BLaER1 treated with 17β-estradiol and CSF1 and Interleukin-3, amounts not matched to agents 10 nM and 100 nM (cell line): ENCODE data around the gene DNAH3.

Experiments
- H3K27ac ChIP-seq, 11 experiments: shearing (Covaris generic); formaldehyde crosslinking; 2 replicates each; pipeline ENCODE4 v1.8.1; 2022
- H3K27me3 ChIP-seq, 11 experiments: shearing (Covaris generic); formaldehyde crosslinking; 2 replicates each; pipeline ENCODE4 v1.8.1; 2022
- H3K36me3 ChIP-seq, 11 experiments: shearing (Covaris generic); formaldehyde crosslinking; 2 replicates each; pipeline ENCODE4 v1.8.1; 2022
- H3K4me1 ChIP-seq, 10 experiments: shearing (Covaris generic); formaldehyde crosslinking; 2 replicates each; pipeline ENCODE4 v1.8.1; 2022
- H3K4me2 ChIP-seq, 11 experiments: shearing (Covaris generic); formaldehyde crosslinking; 2 replicates each; pipeline ENCODE4 v1.8.1; 2022
- H3K4me3 ChIP-seq, 10 experiments: shearing (Covaris generic); formaldehyde crosslinking; 2 replicates each; pipeline ENCODE4 v1.8.1; 2022
- H3K9ac ChIP-seq, 11 experiments: shearing (Covaris generic); formaldehyde crosslinking; 2 replicates each; pipeline ENCODE4 v1.8.1; 2022
- H3K9me3 ChIP-seq, 11 experiments: shearing (Covaris generic); formaldehyde crosslinking; replicated peaks in 1 of 11; 2 replicates each; pipeline ENCODE4 v1.8.1; 2022
- H4K20me1 ChIP-seq, 11 experiments: shearing (Covaris generic); formaldehyde crosslinking; 2 replicates each; pipeline ENCODE4 v1.8.1; 2022
- Cebpa-rat ChIP-seq, 11 experiments: shearing (Covaris generic); IDR thresholded peaks; 2 replicates each; pipeline ENCODE4 v1.8.1; 2022

Gene DNAH3

GRCh38 chr16:21164521-21165168 lies 14.0 kb upstream of the DNAH3 start:
- H3K4me1 ChIP-seq: peaks cover 4 to 13% (median 8%) of the 10 kb centered on the region in 10 experiments
- no peak overlapping the region for H3K4me3 ChIP-seq
- H3K27me3 ChIP-seq: no peaks in the 10 kb centered on the region
- no peak overlapping the region for H3K9ac ChIP-seq
- TF ChIP-seq Cebpa-rat (IDR thresholded peaks at IDR 0.05): no peak
- H4K20me1 ChIP-seq: peaks cover 0 to 27% (median 5%) of the 10 kb centered on the region in 11 experiments; a peak in 7 of 22 replicates
- no peak overlapping the region for H3K4me2 ChIP-seq
- H3K9me3 ChIP-seq: no peaks in the 10 kb centered on the region
- H3K36me3 ChIP-seq: peaks cover 53 to 78% (median 68%) of the 10 kb centered on the region in 11 experiments
- H3K27ac ChIP-seq: no peak overlapping the region

- Histone ChIP-seq H3K27ac (no peak overlapping the region), H3K4me1 (peaks cover 10 to 19% (median 15%) of the 10 kb centered on the region in 10 experiments), H3K9ac (no peak overlapping the region), H3K27me3 (no peaks in the 10 kb centered on the region), H3K4me2 (no peak overlapping the region), H3K9me3 (no peaks in the 10 kb centered on the region), H3K4me3 (no peak overlapping the region), H3K36me3 (peaks cover 49 to 71% (median 63%) of the 10 kb centered on the region in 11 experiments), H4K20me1 (peaks cover 0 to 27% (median 5%) of the 10 kb centered on the region in 11 experiments; a peak in 7 of 22 replicates)
- TF ChIP-seq Cebpa-rat (IDR thresholded peaks at IDR 0.05): no peak
Measured at GRCh38 chr16:21163576-21163975, 12.9 kb upstream of the DNAH3 start.

GRCh38 chr16:21162661-21163151 lies 12.1 kb upstream of the DNAH3 start:
- H3K27me3 ChIP-seq: no peaks in the 10 kb centered on the region
- H3K4me3 ChIP-seq: no peak overlapping the region
- TF ChIP-seq Cebpa-rat (IDR thresholded peaks at IDR 0.05): no peak
- peaks cover 49 to 71% (median 62%) of the 10 kb centered on the region in 11 experiments for H3K36me3 ChIP-seq
- H3K4me2 ChIP-seq: no peak overlapping the region
- H4K20me1 ChIP-seq: peaks cover 0 to 27% (median 5%) of the 10 kb centered on the region in 11 experiments; a peak in 6 of 22 replicates
- no peak overlapping the region for H3K27ac ChIP-seq
- H3K9ac ChIP-seq: no peak overlapping the region
- no peaks in the 10 kb centered on the region for H3K9me3 ChIP-seq
- H3K4me1 ChIP-seq: peaks cover 15 to 25% (median 22%) of the 10 kb centered on the region in 10 experiments

GRCh38 chr16:21161211-21161610 lies 10.6 kb upstream of the DNAH3 start:
- H3K4me2 ChIP-seq: no peak overlapping the region
- no peak overlapping the region for H3K27ac ChIP-seq
- no peak for TF ChIP-seq Cebpa-rat (IDR thresholded peaks at IDR 0.05)
- no peaks in the 10 kb centered on the region for H3K27me3 ChIP-seq
- H3K4me3 ChIP-seq: no peak overlapping the region
- peaks cover 0 to 27% (median 0%) of the 10 kb centered on the region in 11 experiments; a peak in 5 of 22 replicates for H4K20me1 ChIP-seq
- no peaks in the 10 kb centered on the region for H3K9me3 ChIP-seq
- peaks cover 16 to 27% (median 23%) of the 10 kb centered on the region in 10 experiments for H3K4me1 ChIP-seq
- peaks cover 41 to 56% (median 52%) of the 10 kb centered on the region in 11 experiments for H3K36me3 ChIP-seq
- H3K9ac ChIP-seq: no peak overlapping the region

- no peak for TF ChIP-seq Cebpa-rat (IDR thresholded peaks at IDR 0.05)
- no peak overlapping the region for H3K9ac ChIP-seq
Measured at GRCh38 chr16:21160276-21160675, 9.6 kb upstream of the DNAH3 start.

GRCh38 chr16:21159281-21159951 lies 8.8 kb upstream of the DNAH3 start:
- no peaks in the 10 kb centered on the region for H3K9me3 ChIP-seq
- TF ChIP-seq Cebpa-rat (IDR thresholded peaks at IDR 0.05): no peak
- H3K36me3 ChIP-seq: peaks cover 25 to 38% (median 35%) of the 10 kb centered on the region in 11 experiments
- no peaks in the 10 kb centered on the region for H3K27me3 ChIP-seq
- H4K20me1 ChIP-seq: peaks cover 0 to 27% (median 0%) of the 10 kb centered on the region in 11 experiments; a peak in 5 of 22 replicates
- H3K27ac ChIP-seq: peak overlapping the region in 5 of 11 experiments; percentile 31 to 65 (median 44); a peak in 8 of 22 replicates
- peaks cover 16 to 27% (median 23%) of the 10 kb centered on the region in 10 experiments for H3K4me1 ChIP-seq
- peak overlapping the region; percentile 71 to 84 (median 79) for H3K9ac ChIP-seq
- peak overlapping the region; percentile 91 to 100 (median 97) for H3K4me2 ChIP-seq
- H3K4me3 ChIP-seq: peak overlapping the region; percentile 67 to 87 (median 78)

More at GRCh38 chr16:21160276-21160675, 9.6 kb upstream of the DNAH3 start:
- Histone ChIP-seq H3K9me3 (no peaks in the 10 kb centered on the region), H3K4me1 (peaks cover 16 to 27% (median 23%) of the 10 kb centered on the region in 10 experiments), H3K27ac (no peak overlapping the region), H3K4me3 (peak overlapping the region in 2 of 10 experiments; percentile 75 to 86; a peak in 1 of 20 replicates), H3K4me2 (peak overlapping the region; percentile 91 to 100 (median 97); a peak in 18 of 22 replicates), H3K36me3 (peaks cover 33 to 46% (median 44%) of the 10 kb centered on the region in 11 experiments), H4K20me1 (peaks cover 0 to 27% (median 0%) of the 10 kb centered on the region in 11 experiments; a peak in 5 of 22 replicates), H3K27me3 (no peaks in the 10 kb centered on the region)

- Histone ChIP-seq H3K27ac (peak within 1 kb of the TSS in 10 of 11 experiments; percentile 19 to 68 (median 50); a peak in 19 of 22 replicates), H4K20me1 (peaks cover 0 to 27% (median 0%) of the 10 kb centered on the region in 11 experiments; a peak in 4 of 22 replicates), H3K4me1 (peaks cover 16 to 27% (median 23%) of the 10 kb centered on the region in 10 experiments), H3K9me3 (no peaks in the 10 kb centered on the region), H3K36me3 (peaks cover 21 to 28% (median 26%) of the 10 kb centered on the region in 11 experiments), H3K27me3 (no peaks in the 10 kb centered on the region), H3K4me2 (peak within 1 kb of the TSS; percentile 91 to 100 (median 97)), H3K4me3 (peak within 1 kb of the TSS; percentile 67 to 87 (median 78)), H3K9ac (peak within 1 kb of the TSS; percentile 71 to 84 (median 79))
- TF ChIP-seq Cebpa-rat (IDR thresholded peaks at IDR 0.05): no peak
Measured at GRCh38 chr16:21158208-21159110, 7.8 kb upstream of the DNAH3 start, which contains the start of gene LDAF1. Gene LDAF1 (plus strand): TSS chr16:21158674. CDS start chr16:21161183, 2,509 bp downstream.

- Histone ChIP-seq H4K20me1 (peaks cover 0 to 22% (median 0%) of the 10 kb centered on the region in 11 experiments; a peak in 3 of 22 replicates), H3K9ac (peak overlapping the region in 6 of 11 experiments; percentile 71 to 84 (median 78); a peak in 6 of 22 replicates), H3K4me2 (peak overlapping the region; percentile 91 to 100 (median 97)), H3K9me3 (0 out of 22 replicates have a peak, but pooled peaks cover 0 to 4% (median 0%) of the 10 kb centered on the region in 11 experiments), H3K27me3 (no peaks in the 10 kb centered on the region), H3K4me1 (peaks cover 16 to 27% (median 23%) of the 10 kb centered on the region in 10 experiments), H3K4me3 (peak overlapping the region in 1 of 10 experiments; percentile 85; a peak in 2 of 20 replicates), H3K36me3 (peaks cover 13 to 20% (median 17%) of the 10 kb centered on the region in 11 experiments; a peak in 20 of 22 replicates), H3K27ac (no peak overlapping the region)
- no peak for TF ChIP-seq Cebpa-rat (IDR thresholded peaks at IDR 0.05)
Measured at GRCh38 chr16:21157632-21158031, 7.0 kb upstream of the DNAH3 start.
